Kidney (tissue), 14 donors: ENCODE data around the gene PARVG. TPM values are rescaled to one million over a fixed set of nuclear protein-coding genes. Genes with fewer than 3 reads are reported as not detected.

ENCODE experiments used
- DNase-seq, 5 donors: peaks; one replicate each; pipeline ENCODE4 v3.0.0-alpha.2; 2013 to 2020
- FAIRE-seq: peaks from 2 replicates; lab custom pipeline; 2012; peaks lifted over from hg19 to GRCh38; lab: Jason Lieb, UNC
- H3K27ac ChIP-seq, 2 donors: one replicate each; pipeline ENCODE4 v1.7.0; 2013; ENCODE audit warnings: low read depth in 2 of 2, low read length in 2 of 2, inconsistent platforms in 1 of 2
- H3K27me3 ChIP-seq: one replicate; pipeline ENCODE4 v1.7.1; 2013; ENCODE audit warnings: low read length, inconsistent platforms; ENCODE audit not compliant: control insufficient read depth, insufficient read depth
- H3K36me3 ChIP-seq, 3 donors: one replicate each; pipeline versions ENCODE4 v1.7.0 to v1.7.1; 2013; ENCODE audit warnings: low read length in 3 of 3, control low read depth in 1 of 3, inconsistent platforms in 1 of 3; ENCODE audit not compliant: insufficient read depth in 3 of 3, control insufficient read depth in 2 of 3
- H3K4me1 ChIP-seq, 3 donors: one replicate each; pipeline versions ENCODE4 v1.7.0 to v1.7.1; 2013; ENCODE audit warnings: low read length in 3 of 3, inconsistent platforms in 1 of 3, low read depth in 1 of 3; ENCODE audit not compliant: control insufficient read depth in 2 of 3, insufficient read depth in 2 of 3
- H3K4me3 ChIP-seq, 3 donors: one replicate each; pipeline versions ENCODE4 v1.7.0 to v1.8.1; 2013; ENCODE audit warnings: low read length in 3 of 3, control low read depth in 1 of 3, inconsistent platforms in 1 of 3
- H3K9ac ChIP-seq, 3 donors: one replicate each; pipeline versions ENCODE4 v1.7.0 to v1.7.1; 2013; ENCODE audit warnings: low read length in 3 of 3, control low read depth in 1 of 3, inconsistent platforms in 1 of 3
- H3K9me3 ChIP-seq, 3 donors: one replicate each; pipeline versions ENCODE4 v1.7.0 to v1.7.1; 2013; ENCODE audit warnings: low read length in 3 of 3, control low read depth in 1 of 3, inconsistent platforms in 1 of 3; ENCODE audit not compliant: control insufficient read depth in 2 of 3, insufficient read depth in 1 of 3
- intact Hi-C: fragments of 100-400 bp; cut with DNase I; formaldehyde crosslinking; loops from one replicate; pipeline ENCODE4 v1.11.1; 2022
- polyA plus RNA-seq: library from polyadenylated mRNA; stranded (reverse); fragments of 350-450 nt; fragmentation: Illumina TruSeq; extraction: RNeasy Lipid Tissue Mini Kit (QIAGEN cat#74804); gene quantifications from one replicate; pipeline ENCODE4 v1.2.3, GENCODE V29; 2014; ENCODE audit warnings: low read depth, low replicate concordance; ENCODE audit not compliant: insufficient read depth
- total RNA-seq: library from RNA; stranded (reverse); fragmentation: NEBNext Ultra II Directional; extraction: Animal tissue kit (Norgen Biotek cat#: 25700); gene quantifications from one replicate; pipeline ENCODE4 v1.2.1, GENCODE V29; 2021
- TF ChIP-seq, protein P1 (sequence below): IDR thresholded peaks from 3 replicates; pipeline ENCODE4 v1.5.1; 2012; ENCODE audit warnings: mild to moderate bottlenecking, moderate library complexity, borderline replicate concordance; ENCODE audit not compliant: insufficient read depth; ENCODE audit errors: extremely low read depth
- donor health status: control.
- donor health status: control.
- donor health status: control.
- donor health status: control.
- donor health status: control.
- donor health status: DM: yes; HTN: yes; CAD: no.
- donor health status: Normal renal cell carcinoma (clear cell type).

PARVG gene
- total and polyA plus RNA-seq, 2 donors from 2014 or later: 2.5 to 20.9 TPM

DNA sequence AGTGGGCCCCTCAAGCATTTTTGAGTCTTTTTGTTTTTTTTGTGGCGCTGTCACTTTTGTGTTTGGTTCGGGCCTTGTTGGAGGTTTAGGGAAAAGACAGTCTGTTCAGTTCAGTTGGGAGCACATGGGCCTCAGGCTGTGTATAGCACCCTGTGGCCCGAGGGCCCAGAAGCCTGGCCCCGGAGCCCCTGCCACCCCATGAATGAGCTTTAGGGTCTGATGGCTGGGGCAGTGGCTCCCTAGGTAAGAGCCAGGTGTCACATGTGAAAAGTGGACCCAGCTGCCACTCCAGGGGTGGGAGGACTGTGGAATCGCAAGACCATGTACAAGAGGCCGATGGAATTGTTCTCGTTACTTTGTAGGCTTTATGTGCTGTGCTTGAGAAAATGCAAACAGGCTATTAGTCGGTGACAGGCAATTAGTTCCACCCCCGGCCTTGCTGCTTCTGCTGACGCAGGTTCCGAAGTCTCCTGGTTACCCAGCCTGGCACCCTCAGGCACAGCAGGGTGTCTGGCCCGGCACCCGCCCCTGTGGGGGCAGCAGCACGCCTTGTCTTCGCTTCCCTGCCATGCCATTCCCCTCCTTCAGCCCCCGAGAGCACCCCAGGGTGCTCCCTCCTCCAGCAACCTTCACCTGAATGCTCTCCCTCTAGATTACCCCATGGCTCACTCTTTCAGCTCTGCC, 38.2 kb upstream of the PARVG start:
- no peak for FAIRE-seq
- Histone ChIP-seq H3K9me3 (peaks cover 0 to 2% (median 0%) of the 10 kb centered on the region in 3 donors), H3K36me3 (no peaks in the 10 kb centered on the region), H3K4me3 (no peak overlapping the region), H3K4me1 (no peaks in the 10 kb centered on the region), H3K9ac (no peak overlapping the region), H3K27ac (no peak overlapping the region), H3K27me3 (no peaks in the 10 kb centered on the region)
- intact Hi-C loops: no loop called here
- peak in 1 of 5 donors; percentile 37 for DNase-seq
- TF ChIP-seq, protein P1, sequence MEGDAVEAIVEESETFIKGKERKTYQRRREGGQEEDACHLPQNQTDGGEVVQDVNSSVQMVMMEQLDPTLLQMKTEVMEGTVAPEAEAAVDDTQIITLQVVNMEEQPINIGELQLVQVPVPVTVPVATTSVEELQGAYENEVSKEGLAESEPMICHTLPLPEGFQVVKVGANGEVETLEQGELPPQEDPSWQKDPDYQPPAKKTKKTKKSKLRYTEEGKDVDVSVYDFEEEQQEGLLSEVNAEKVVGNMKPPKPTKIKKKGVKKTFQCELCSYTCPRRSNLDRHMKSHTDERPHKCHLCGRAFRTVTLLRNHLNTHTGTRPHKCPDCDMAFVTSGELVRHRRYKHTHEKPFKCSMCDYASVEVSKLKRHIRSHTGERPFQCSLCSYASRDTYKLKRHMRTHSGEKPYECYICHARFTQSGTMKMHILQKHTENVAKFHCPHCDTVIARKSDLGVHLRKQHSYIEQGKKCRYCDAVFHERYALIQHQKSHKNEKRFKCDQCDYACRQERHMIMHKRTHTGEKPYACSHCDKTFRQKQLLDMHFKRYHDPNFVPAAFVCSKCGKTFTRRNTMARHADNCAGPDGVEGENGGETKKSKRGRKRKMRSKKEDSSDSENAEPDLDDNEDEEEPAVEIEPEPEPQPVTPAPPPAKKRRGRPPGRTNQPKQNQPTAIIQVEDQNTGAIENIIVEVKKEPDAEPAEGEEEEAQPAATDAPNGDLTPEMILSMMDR: no peak

DNA sequence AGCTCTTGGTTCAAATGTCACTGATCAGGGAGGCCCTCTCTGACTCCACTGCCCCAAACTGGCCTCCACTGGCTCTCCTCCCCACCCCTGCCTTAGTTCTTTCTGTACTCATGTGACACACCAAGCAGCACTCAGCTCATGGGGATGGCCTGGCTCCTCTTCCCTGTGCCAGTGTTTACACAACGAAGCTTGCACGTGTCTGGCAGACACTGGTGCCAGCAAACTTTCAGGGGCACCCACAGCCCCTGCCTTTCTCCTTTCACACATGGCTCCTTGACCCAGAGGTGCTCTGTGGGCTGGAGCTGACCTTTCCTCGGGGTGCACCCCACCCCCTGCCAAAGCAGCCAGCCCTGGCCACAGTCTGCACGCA, 37.6 kb upstream of the PARVG start:
- Histone ChIP-seq H3K27ac (no peak overlapping the region), H3K9ac (no peak overlapping the region), H3K4me1 (no peaks in the 10 kb centered on the region), H3K36me3 (no peaks in the 10 kb centered on the region), H3K27me3 (no peaks in the 10 kb centered on the region), H3K4me3 (no peak overlapping the region), H3K9me3 (no peaks in the 10 kb centered on the region)
- FAIRE-seq (no peak), DNase-seq (no peak)
- intact Hi-C loops: no loop called here
- TF ChIP-seq, protein P1: no peak

DNA sequence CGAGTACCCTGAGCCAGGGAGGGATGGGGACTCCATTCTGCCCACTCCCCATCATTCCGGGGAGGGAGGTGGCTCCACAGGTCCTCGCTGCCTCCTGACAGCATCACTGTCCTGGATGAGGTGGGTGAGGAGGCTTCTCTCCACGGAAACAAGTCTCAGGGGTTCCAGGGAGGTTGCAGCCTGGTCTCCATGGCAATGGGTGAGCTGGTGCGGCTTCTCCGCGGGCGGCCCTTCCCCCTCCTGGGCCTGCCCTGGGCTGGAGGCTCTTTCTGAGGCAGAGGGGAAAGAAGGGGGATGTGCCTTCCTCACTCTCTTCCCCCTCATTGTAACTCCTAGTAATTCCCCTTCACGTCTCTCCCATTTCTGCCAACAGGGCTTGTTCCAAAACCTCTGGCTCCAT, 37.1 kb upstream of the PARVG start:
- no peak for FAIRE-seq
- H3K4me1 ChIP-seq: no peaks in the 10 kb centered on the region
- TF ChIP-seq, protein P1: no peak
- H3K36me3 ChIP-seq: no peaks in the 10 kb centered on the region
- H3K9ac ChIP-seq: no peak overlapping the region
- H3K9me3 ChIP-seq: no peaks in the 10 kb centered on the region
- no peaks in the 10 kb centered on the region for H3K27me3 ChIP-seq
- no peak overlapping the region for H3K4me3 ChIP-seq
- no peak for DNase-seq
- intact Hi-C loops: no loop called here
- no peak overlapping the region for H3K27ac ChIP-seq
